HepG2 (cell line): ENCODE data around the gene FRMD3. TPM values are rescaled to one million over a fixed set of nuclear protein-coding genes. Genes with fewer than 3 reads are reported as not detected.

Source experiments
- ARNTL ChIP-seq: sonication (generic); formaldehyde crosslinking; IDR thresholded peaks from 2 replicates; pipeline ENCODE4 v1.4.0; 2020; ENCODE audit warnings: mild to moderate bottlenecking, missing genetic modification reagents
- ASH2L ChIP-seq: fragments of 300-600, 200-600 bp; sonication (generic); IDR thresholded peaks from 2 replicates; pipeline ENCODE4 v1.7.0; 2017; ENCODE audit warnings: low read depth, mild to moderate bottlenecking, moderate library complexity, mixed read lengths, low read length; ENCODE audit not compliant: insufficient read length
- E2F1 ChIP-seq: sonication (generic); formaldehyde crosslinking; IDR thresholded peaks from 2 replicates; pipeline ENCODE4 v1.5.0; 2020; ENCODE audit warnings: missing genetic modification reagents
- HDAC6 ChIP-seq: fragments of 200-600 bp; sonication (generic); IDR thresholded peaks from 2 replicates; pipeline ENCODE4 v1.7.0; 2017; ENCODE audit warnings: mild to moderate bottlenecking, antibody characterized with exemption, low read length, low read depth
- IKZF1 ChIP-seq: fragments of 450-650 bp; IDR thresholded peaks from 2 replicates; pipeline ENCODE4 v1.7.1; 2016
- JUN ChIP-seq: sonication (generic); formaldehyde crosslinking; IDR thresholded peaks from 2 replicates; pipeline ENCODE4 v1.4.0; 2020; ENCODE audit warnings: mild to moderate bottlenecking, missing genetic modification reagents
- KDM2A ChIP-seq: sonication (generic); formaldehyde crosslinking; IDR thresholded peaks from 2 replicates; pipeline ENCODE4 v1.4.0; 2020; ENCODE audit warnings: low read depth, missing genetic modification reagents, borderline replicate concordance
- MIXL1 ChIP-seq: IDR thresholded peaks from 2 replicates; pipeline ENCODE4 v1.6.1; 2016
- NFKB2 ChIP-seq: sonication (generic); formaldehyde crosslinking; IDR thresholded peaks from 2 replicates; pipeline ENCODE4 v1.4.0; 2020; ENCODE audit warnings: missing genetic modification reagents, borderline replicate concordance
- PAF1 ChIP-seq: IDR thresholded peaks from 2 replicates; pipeline ENCODE4 v1.6.1; 2016; ENCODE audit warnings: missing genetic modification reagents, missing compliant biosample characterization
- PRDM4 ChIP-seq: sonication (generic); formaldehyde crosslinking; IDR thresholded peaks from 2 replicates; pipeline ENCODE4 v1.9.0; 2021; ENCODE audit warnings: missing genetic modification reagents, borderline replicate concordance
- RAD21 ChIP-seq: fragments of 450-650 bp; formaldehyde crosslinking; IDR thresholded peaks from 2 replicates; pipeline ENCODE4 v1.5.0; 2020; ENCODE audit warnings: mild to moderate bottlenecking
- RFX5 ChIP-seq: IDR thresholded peaks from 2 replicates; pipeline ENCODE4 v1.6.1; 2011; ENCODE audit warnings: low read depth, low read length, improper control_type of control experiment
- SP5 ChIP-seq: IDR thresholded peaks from 2 replicates; pipeline ENCODE4 v1.6.1; 2016; ENCODE audit warnings: low read depth, borderline replicate concordance
- ZFP41 ChIP-seq: sonication (generic); formaldehyde crosslinking; IDR thresholded peaks from 2 replicates; pipeline ENCODE4 v1.4.0; 2020; ENCODE audit warnings: mild to moderate bottlenecking, missing genetic modification reagents, borderline replicate concordance
- ZNF17 ChIP-seq: sonication (generic); formaldehyde crosslinking; IDR thresholded peaks from 2 replicates; pipeline ENCODE4 v1.5.0; 2020; ENCODE audit warnings: mild to moderate bottlenecking, missing genetic modification reagents
- ZNF670 ChIP-seq: sonication (generic); formaldehyde crosslinking; IDR thresholded peaks from 2 replicates; pipeline ENCODE4 v1.8.0; 2022; ENCODE audit warnings: mild to moderate bottlenecking, missing genetic modification reagents, borderline replicate concordance
- ZNF83 ChIP-seq: sonication (generic); formaldehyde crosslinking; IDR thresholded peaks from 2 replicates; pipeline ENCODE4 v1.4.0; 2020; ENCODE audit warnings: missing genetic modification reagents, mild to moderate bottlenecking, borderline replicate concordance
- polyA plus RNA-seq, 8 experiments: library from polyadenylated mRNA; depleted of rRNA in 3 of 8; stranded (reverse) in 7 of 8; unstranded in 1 of 8; fragments of >200 nt; fragmentation: Illumina TruSeq in 4 of 8; extraction: Trizol in 4 of 8; gene quantifications; 2 replicates each; pipeline versions ENCODE4 v1.2.1 to v1.2.3, GENCODE V29; 2011 to 2016; ENCODE audit warnings: low read depth in 4 of 8, missing spikeins in 1 of 8, mixed read lengths in 1 of 8; ENCODE audit not compliant: insufficient read depth in 1 of 8
- total RNA-seq, 5 experiments: library from RNA; depleted of rRNA; stranded (reverse); fragments of >200 nt; fragmentation: Illumina TruSeq; extraction: Trizol; gene quantifications; 2 replicates each; pipeline ENCODE4 v1.2.3, GENCODE V29; 2016; ENCODE audit warnings: low read depth in 1 of 5
- TF ChIP-seq, protein P1 (sequence below): sonication (generic); formaldehyde crosslinking; IDR thresholded peaks from 2 replicates; pipeline ENCODE4 v1.5.0; 2020; ENCODE audit warnings: mild to moderate bottlenecking, missing genetic modification reagents, borderline replicate concordance
- TF ChIP-seq, protein P2 (sequence below): sonication (generic); formaldehyde crosslinking; IDR thresholded peaks from 2 replicates; pipeline ENCODE4 v1.5.0; 2020; ENCODE audit warnings: mild to moderate bottlenecking, missing genetic modification reagents, moderate library complexity

Gene FRMD3
- total and polyA plus RNA-seq, 2 of the 13 experiments (the other 11 are each of a cell fraction or from before 2014, with no cell fraction given): 3.2 to 7.7 TPM

- TF ChIP-seq SP5: peak; percentile 39; the same call in 1 of the 2 replicates
- TF ChIP-seq ZNF17 (CRISPR knock-in tag): no peak
- no peak for TF ChIP-seq ARNTL (CRISPR knock-in tag)
- TF ChIP-seq ASH2L: peak; percentile 50
- TF ChIP-seq, protein P1, sequence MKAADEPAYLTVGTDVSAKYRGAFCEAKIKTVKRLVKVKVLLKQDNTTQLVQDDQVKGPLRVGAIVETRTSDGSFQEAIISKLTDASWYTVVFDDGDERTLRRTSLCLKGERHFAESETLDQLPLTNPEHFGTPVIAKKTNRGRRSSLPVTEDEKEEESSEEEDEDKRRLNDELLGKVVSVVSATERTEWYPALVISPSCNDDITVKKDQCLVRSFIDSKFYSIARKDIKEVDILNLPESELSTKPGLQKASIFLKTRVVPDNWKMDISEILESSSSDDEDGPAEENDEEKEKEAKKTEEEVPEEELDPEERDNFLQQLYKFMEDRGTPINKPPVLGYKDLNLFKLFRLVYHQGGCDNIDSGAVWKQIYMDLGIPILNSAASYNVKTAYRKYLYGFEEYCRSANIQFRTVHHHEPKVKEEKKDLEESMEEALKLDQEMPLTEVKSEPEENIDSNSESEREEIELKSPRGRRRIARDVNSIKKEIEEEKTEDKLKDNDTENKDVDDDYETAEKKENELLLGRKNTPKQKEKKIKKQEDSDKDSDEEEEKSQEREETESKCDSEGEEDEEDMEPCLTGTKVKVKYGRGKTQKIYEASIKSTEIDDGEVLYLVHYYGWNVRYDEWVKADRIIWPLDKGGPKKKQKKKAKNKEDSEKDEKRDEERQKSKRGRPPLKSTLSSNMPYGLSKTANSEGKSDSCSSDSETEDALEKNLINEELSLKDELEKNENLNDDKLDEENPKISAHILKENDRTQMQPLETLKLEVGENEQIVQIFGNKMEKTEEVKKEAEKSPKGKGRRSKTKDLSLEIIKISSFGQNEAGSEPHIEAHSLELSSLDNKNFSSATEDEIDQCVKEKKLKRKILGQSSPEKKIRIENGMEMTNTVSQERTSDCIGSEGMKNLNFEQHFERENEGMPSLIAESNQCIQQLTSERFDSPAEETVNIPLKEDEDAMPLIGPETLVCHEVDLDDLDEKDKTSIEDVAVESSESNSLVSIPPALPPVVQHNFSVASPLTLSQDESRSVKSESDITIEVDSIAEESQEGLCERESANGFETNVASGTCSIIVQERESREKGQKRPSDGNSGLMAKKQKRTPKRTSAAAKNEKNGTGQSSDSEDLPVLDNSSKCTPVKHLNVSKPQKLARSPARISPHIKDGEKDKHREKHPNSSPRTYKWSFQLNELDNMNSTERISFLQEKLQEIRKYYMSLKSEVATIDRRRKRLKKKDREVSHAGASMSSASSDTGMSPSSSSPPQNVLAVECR (CRISPR knock-in tag): peak; percentile 60; the same call in 1 of the 2 replicates
- TF ChIP-seq ZNF670 (CRISPR knock-in tag): peak; percentile 77; the same call in 1 of the 2 replicates
- TF ChIP-seq IKZF1: no peak
- TF ChIP-seq PAF1 (CRISPR knock-in tag): no peak
- peak; percentile 78 for TF ChIP-seq RAD21 (CRISPR knock-in tag)
- no peak for TF ChIP-seq HDAC6
- TF ChIP-seq PRDM4 (CRISPR knock-in tag): no peak
- TF ChIP-seq NFKB2: peak; percentile 45; the same call in 1 of the 2 replicates
- TF ChIP-seq ZNF83 (CRISPR knock-in tag): no peak
- TF ChIP-seq E2F1 (CRISPR knock-in tag): no peak
- TF ChIP-seq, protein P2, sequence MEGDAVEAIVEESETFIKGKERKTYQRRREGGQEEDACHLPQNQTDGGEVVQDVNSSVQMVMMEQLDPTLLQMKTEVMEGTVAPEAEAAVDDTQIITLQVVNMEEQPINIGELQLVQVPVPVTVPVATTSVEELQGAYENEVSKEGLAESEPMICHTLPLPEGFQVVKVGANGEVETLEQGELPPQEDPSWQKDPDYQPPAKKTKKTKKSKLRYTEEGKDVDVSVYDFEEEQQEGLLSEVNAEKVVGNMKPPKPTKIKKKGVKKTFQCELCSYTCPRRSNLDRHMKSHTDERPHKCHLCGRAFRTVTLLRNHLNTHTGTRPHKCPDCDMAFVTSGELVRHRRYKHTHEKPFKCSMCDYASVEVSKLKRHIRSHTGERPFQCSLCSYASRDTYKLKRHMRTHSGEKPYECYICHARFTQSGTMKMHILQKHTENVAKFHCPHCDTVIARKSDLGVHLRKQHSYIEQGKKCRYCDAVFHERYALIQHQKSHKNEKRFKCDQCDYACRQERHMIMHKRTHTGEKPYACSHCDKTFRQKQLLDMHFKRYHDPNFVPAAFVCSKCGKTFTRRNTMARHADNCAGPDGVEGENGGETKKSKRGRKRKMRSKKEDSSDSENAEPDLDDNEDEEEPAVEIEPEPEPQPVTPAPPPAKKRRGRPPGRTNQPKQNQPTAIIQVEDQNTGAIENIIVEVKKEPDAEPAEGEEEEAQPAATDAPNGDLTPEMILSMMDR (CRISPR knock-in tag): peak; percentile 93
- peak; percentile 65; the same call in 1 of the 2 replicates for TF ChIP-seq MIXL1 (CRISPR knock-in tag)
- no peak for TF ChIP-seq RFX5
- no peak for TF ChIP-seq JUN (CRISPR knock-in tag)
- no peak for TF ChIP-seq ZFP41 (CRISPR knock-in tag)
- peak; percentile 38; the same call in 1 of the 2 replicates for TF ChIP-seq KDM2A (CRISPR knock-in tag)
Observed at GRCh38 chr9:83219154-83219923, 318.9 kb downstream of the FRMD3 start (continued).
